PC-3 (cell line): ENCODE measurements around the gene KRT80.

ENCODE experiments used
- CTCF ChIP-seq: fragments of 300-600 bp; sonication (generic); conservative IDR thresholded peaks from 2 replicates; pipeline ENCODE4 v1.5.1; 2017; ENCODE audit warnings: antibody characterized with exemption, low read depth, mild to moderate bottlenecking, low read length
- EZH2 ChIP-seq: fragments of 300-600 bp; sonication (generic); IDR thresholded peaks from one replicate; pipeline ENCODE4 v1.6.1; 2017; ENCODE audit warnings: antibody characterized with exemption, mild to moderate bottlenecking, low read length; ENCODE audit not compliant: unreplicated experiment
- EZH2phosphoT487 ChIP-seq: fragments of 300-600 bp; sonication (generic); IDR thresholded peaks from 2 replicates; pipeline ENCODE4 v1.6.1; 2018; ENCODE audit warnings: mild to moderate bottlenecking, antibody characterized with exemption, low read length, borderline replicate concordance

GRCh38 chr12:52221912-52222457, 30.2 kb upstream of the KRT80 start:
- TF ChIP-seq CTCF (peak; percentile 76), EZH2 (no peak), EZH2phosphoT487 (no peak)
